Ascending aorta (tissue), 2 donors: ENCODE measurements around the gene CDK14. TPM values are rescaled to one million over a fixed set of nuclear protein-coding genes. Genes with fewer than 3 reads are reported as not detected.

Experiments
- DNase-seq, 2 donors: peaks; one replicate each; pipeline ENCODE4 v3.0.0-alpha.2; 2019; ENCODE audit warnings: low spot score in 2 of 2
- H3K27ac ChIP-seq, 2 donors: fragments of 200-600 bp; sonication (generic); one replicate each; pipeline ENCODE4 v1.5.1; 2016 to 2017; ENCODE audit warnings: mild to moderate bottlenecking in 1 of 2
- H3K27me3 ChIP-seq: fragments of 200-600 bp; sonication (generic); one replicate; pipeline ENCODE4 v1.5.1; 2017
- H3K36me3 ChIP-seq, 2 donors: fragments of 200-600 bp; sonication (generic); one replicate each; pipeline ENCODE4 v1.5.1; 2016
- H3K4me1 ChIP-seq, 2 donors: fragments of 200-600 bp; sonication (generic); one replicate each; pipeline ENCODE4 v1.5.1; 2016 to 2017; ENCODE audit warnings: mild to moderate bottlenecking in 1 of 2
- H3K4me3 ChIP-seq, 2 donors: fragments of 200-600 bp; sonication (generic); one replicate each; pipeline ENCODE4 v1.5.1; 2016 to 2017; ENCODE audit warnings: mild to moderate bottlenecking in 1 of 2
- H3K9me3 ChIP-seq, 2 donors: fragments of 200-600 bp; sonication (generic); one replicate each; pipeline ENCODE4 v1.5.1; 2016
- intact Hi-C: fragments of 100-400 bp; cut with DNase I; formaldehyde crosslinking; loops from one replicate; pipeline ENCODE4 v1.15.1; 2023
- total RNA-seq: library from RNA; depleted of rRNA; stranded (reverse); fragments of >200 nt; gene quantifications from one replicate; pipeline ENCODE4 v1.1.0, GENCODE V29; 2016
- TF ChIP-seq, protein P1 (sequence below), 3 experiments: fragments of 200-600 bp in 2 of 3; fragments of 450-650 bp in 1 of 3; sonication (generic) in 2 of 3; IDR thresholded peaks; one replicate each; pipeline ENCODE4 v1.5.1; 2016 to 2019; ENCODE audit warnings: antibody characterized with exemption in 3 of 3, mild to moderate bottlenecking in 1 of 3, moderate library complexity in 1 of 3

CDK14 gene
- total RNA-seq, 1 donor from 2014 or later, result 5.1 TPM

DNA sequence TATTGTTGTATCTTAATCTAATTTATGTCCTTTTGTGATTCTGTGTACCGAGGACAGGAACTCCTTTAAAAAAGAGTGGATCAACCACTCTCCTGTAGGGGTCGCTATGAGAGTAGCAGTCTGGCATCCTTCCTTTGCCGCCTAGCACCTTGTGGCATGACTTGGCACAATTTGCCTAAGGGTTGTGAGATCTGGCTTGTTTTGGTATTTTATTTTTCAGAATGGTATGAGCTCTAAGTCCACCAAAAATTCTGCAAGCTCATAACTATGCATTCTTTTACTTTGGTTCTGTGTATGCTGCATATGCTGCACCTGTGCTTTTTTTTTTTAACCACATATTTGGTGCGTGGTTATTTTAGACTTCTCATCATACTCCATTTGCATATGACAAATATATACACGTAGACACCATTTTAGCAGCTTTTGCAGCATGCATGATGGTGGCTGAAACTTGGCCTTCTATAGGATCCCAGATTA, 112.8 kb downstream of the CDK14 start:
- TF ChIP-seq, protein P1, sequence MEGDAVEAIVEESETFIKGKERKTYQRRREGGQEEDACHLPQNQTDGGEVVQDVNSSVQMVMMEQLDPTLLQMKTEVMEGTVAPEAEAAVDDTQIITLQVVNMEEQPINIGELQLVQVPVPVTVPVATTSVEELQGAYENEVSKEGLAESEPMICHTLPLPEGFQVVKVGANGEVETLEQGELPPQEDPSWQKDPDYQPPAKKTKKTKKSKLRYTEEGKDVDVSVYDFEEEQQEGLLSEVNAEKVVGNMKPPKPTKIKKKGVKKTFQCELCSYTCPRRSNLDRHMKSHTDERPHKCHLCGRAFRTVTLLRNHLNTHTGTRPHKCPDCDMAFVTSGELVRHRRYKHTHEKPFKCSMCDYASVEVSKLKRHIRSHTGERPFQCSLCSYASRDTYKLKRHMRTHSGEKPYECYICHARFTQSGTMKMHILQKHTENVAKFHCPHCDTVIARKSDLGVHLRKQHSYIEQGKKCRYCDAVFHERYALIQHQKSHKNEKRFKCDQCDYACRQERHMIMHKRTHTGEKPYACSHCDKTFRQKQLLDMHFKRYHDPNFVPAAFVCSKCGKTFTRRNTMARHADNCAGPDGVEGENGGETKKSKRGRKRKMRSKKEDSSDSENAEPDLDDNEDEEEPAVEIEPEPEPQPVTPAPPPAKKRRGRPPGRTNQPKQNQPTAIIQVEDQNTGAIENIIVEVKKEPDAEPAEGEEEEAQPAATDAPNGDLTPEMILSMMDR (IDR thresholded peaks at IDR 0.05), result peak in 2 of 3 experiments; percentile 32 to 40
- no peaks in the 10 kb centered on the region for H3K27me3 ChIP-seq
- no peaks in the 10 kb centered on the region for H3K36me3 ChIP-seq
- intact Hi-C loops, result loop anchor here (5.0 kb wide), 1 partner anchor 112 kb away; the partner anchor contains the start of gene CDK14
- no peak for DNase-seq
- H3K9me3 ChIP-seq, result no peaks in the 10 kb centered on the region
- no peak overlapping the region for H3K27ac ChIP-seq
- no peak overlapping the region for H3K4me3 ChIP-seq
- no peaks in the 10 kb centered on the region for H3K4me1 ChIP-seq

DNA sequence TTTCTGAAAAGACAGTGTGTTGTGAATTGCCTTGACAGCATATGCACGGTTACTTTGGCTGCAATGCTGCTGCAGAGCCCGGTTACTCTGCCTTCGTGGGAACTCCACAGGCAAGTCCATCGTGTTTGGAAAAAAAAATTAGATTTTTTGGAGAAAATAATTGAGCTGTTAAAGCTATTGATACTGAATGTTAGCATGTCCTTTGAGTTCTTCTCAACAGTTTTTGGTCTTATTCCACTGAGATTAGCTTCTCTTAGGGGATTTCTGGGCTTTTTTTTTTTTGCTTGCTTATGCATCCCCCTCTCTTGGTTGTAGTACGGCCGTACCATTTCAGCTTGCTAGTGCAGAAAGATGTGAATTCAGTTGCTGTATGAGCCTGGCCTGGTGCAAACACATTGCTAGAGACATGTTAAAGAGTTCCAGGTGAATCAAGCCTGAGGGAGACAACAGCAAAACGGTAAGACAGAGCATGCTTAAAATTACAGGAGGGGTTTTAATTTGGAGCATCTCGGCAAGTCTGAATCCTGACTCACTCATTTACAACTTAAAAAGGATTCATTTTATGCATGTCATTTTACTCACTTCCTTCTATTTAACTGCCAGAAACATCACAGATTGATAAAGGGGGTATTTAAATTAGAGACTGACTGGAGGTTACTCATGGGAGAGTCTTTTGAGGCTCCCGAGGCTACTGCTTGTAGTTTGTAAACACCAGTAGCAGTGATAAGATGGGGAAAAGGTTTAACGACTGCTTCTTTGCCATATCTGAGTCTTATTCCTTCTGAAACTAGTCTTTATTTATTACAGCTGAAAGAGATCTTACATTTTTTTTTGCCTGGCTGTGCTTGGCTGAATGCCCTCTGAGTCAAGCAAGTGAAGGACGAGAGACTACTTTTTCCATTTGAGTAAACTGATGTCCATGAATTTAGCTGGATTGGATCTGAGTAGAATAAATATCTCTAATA, 113.7 kb downstream of the CDK14 start:
- no peak for DNase-seq
- H3K9me3 ChIP-seq, result no peaks in the 10 kb centered on the region
- no peaks in the 10 kb centered on the region for H3K36me3 ChIP-seq
- H3K27me3 ChIP-seq, result no peaks in the 10 kb centered on the region
- H3K27ac ChIP-seq, result no peak overlapping the region
- no peaks in the 10 kb centered on the region for H3K4me1 ChIP-seq
- intact Hi-C loops, result loop anchor here (5.0 kb wide), 1 partner anchor 112 kb away; the partner anchor contains the start of gene CDK14
- H3K4me3 ChIP-seq, result peak overlapping the region in 1 of 2 donors; percentile 33
- TF ChIP-seq, protein P1 (IDR thresholded peaks at IDR 0.05), result no peak

DNA sequence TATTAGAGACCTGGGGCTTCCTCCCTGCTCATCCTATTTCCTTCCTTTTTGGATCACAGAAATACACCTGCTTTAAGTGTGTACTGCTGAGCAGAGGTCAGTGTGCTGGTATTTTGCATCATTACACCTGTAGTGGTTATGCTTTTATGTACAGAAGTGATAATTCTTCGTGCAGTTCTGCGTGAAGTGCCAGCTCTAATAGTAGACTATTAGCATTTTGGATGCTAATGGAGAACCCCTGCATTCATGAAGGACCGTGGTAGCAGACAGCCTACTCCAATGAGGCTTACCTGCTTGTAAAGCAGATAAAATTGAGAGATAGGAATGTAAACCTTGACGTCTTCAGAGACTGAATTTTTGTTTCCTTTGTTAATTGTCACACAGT, 114.3 kb downstream of the CDK14 start:
- Histone ChIP-seq H3K36me3 (no peaks in the 10 kb centered on the region), H3K9me3 (no peaks in the 10 kb centered on the region), H3K4me3 (no peak overlapping the region), H3K4me1 (no peaks in the 10 kb centered on the region), H3K27ac (no peak overlapping the region), H3K27me3 (no peaks in the 10 kb centered on the region)
- intact Hi-C loops, result no loop called here
- DNase-seq, result no peak
- TF ChIP-seq, protein P1 (IDR thresholded peaks at IDR 0.05), result no peak

DNA sequence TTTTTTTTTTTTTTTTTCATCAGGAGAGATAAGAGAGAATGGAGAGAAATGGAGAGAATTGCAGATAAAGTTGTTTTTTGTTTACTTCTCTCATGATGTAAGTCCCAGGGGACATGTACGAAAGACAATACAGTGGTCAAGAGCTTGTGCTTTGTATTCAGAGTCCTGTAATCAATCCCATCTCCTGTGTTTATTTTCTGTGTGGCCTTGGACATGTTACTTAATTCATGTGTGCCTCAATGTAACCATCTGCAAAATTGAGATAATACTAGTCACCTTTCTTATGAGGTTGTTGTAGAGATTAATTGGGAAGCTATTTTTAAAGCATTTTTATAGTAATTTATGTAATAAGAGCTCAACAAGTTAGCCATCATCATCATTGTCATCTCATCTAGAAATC, 117.5 kb downstream of the CDK14 start:
- TF ChIP-seq, protein P1 (IDR thresholded peaks at IDR 0.05), result no peak
- Histone ChIP-seq H3K27ac (no peak overlapping the region), H3K9me3 (no peaks in the 10 kb centered on the region), H3K27me3 (no peaks in the 10 kb centered on the region), H3K4me1 (no peaks in the 10 kb centered on the region), H3K4me3 (no peak overlapping the region), H3K36me3 (no peaks in the 10 kb centered on the region)
- intact Hi-C loops, result no loop called here
- no peak for DNase-seq

DNA sequence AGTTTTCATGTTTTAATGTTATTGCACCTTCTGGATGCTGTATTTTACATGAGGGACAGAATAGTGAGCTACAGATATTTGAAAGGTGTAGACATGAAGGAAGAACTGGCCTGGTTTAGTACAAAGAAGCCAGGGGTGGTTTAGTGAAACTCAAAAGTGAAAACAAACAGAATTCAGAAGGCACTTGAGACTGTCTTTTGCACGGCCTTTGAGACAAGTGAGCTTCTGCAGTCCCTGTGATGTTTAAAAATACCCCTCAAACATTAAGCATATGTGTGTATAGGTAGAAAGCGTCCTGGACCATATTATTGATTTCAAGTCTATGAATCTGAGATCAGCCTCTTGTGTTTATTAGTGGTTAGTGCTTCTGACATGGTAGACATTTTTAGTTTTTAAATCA, 118.9 kb downstream of the CDK14 start:
- TF ChIP-seq, protein P1 (IDR thresholded peaks at IDR 0.05), result no peak
- peaks cover 0 to 3% of the 10 kb centered on the region in 2 donors for H3K4me1 ChIP-seq
- no peaks in the 10 kb centered on the region for H3K9me3 ChIP-seq
- intact Hi-C loops, result no loop called here
- no peaks in the 10 kb centered on the region for H3K27me3 ChIP-seq
- H3K36me3 ChIP-seq, result no peaks in the 10 kb centered on the region
- no peak overlapping the region for H3K27ac ChIP-seq
- no peak overlapping the region for H3K4me3 ChIP-seq
- DNase-seq, result no peak
